PC-9 (cell line): ENCODE data around the gene KCTD16. TPM values are rescaled to one million over a fixed set of nuclear protein-coding genes. Genes with fewer than 3 reads are reported as not detected.
A peak's percentile ranks its signal among the peaks of the same experiment; 100 is the strongest.

Source experiments
- BruUV-seq: library from RNA; stranded (reverse); fragments of 400-500 nt; replicated peaks from 2 replicates; lab custom pipeline; 2021; lab: Mats Ljungman, UMichigan
- CTCF ChIA-PET: fragments of 300-600 bp; sonication (Branson Sonifier 250); formaldehyde crosslinking; loops from one replicate; lab custom pipeline; 2022; ENCODE audit warnings: antibody characterized with exemption; lab: Charles Lee
- POLR2A ChIA-PET: fragments of 300-600 bp; sonication (Branson Sonifier 250); formaldehyde crosslinking; loops from one replicate; lab custom pipeline; 2022; ENCODE audit warnings: antibody characterized with exemption; ENCODE audit not compliant: unreplicated experiment; lab: Charles Lee
- DNase-seq, 2 experiments: peaks; one replicate each; pipeline versions ENCODE4 v3.0.0 to v3.0.0-alpha.2; 2015 to 2022; ENCODE audit warnings: mixed read lengths in 1 of 2
- H2AFZ ChIP-seq: fragments of 200-600 bp; sonication (generic); 2 replicates; pipeline ENCODE4 v1.8.1; 2017; ENCODE audit warnings: antibody characterized with exemption
- H3F3A ChIP-seq: fragments of 200-600 bp; sonication (generic); 2 replicates; pipeline ENCODE4 v1.8.1; 2017; ENCODE audit warnings: antibody characterized with exemption, mild to moderate bottlenecking, low read depth; ENCODE audit not compliant: insufficient read depth
- H3K27ac ChIP-seq: fragments of 200-600 bp; sonication (generic); 2 replicates; pipeline ENCODE4 v1.6.1; 2016; ENCODE audit warnings: mixed run types
- H3K27me3 ChIP-seq: fragments of 200-600 bp; sonication (generic); 2 replicates; pipeline ENCODE4 v1.6.1; 2016; ENCODE audit warnings: low read depth, mixed run types; ENCODE audit not compliant: insufficient read depth
- H3K36me3 ChIP-seq: fragments of 200-600 bp; sonication (generic); 2 replicates; pipeline ENCODE4 v1.6.1; 2016; ENCODE audit warnings: low read depth, mixed run types
- H3K4me1 ChIP-seq: fragments of 200-600 bp; sonication (generic); replicated peaks from 2 replicates; pipeline ENCODE4 v1.6.1; 2016; ENCODE audit warnings: mixed run types; ENCODE audit not compliant: insufficient read depth
- H3K4me2 ChIP-seq: fragments of 200-600 bp; sonication (generic); 2 replicates; pipeline ENCODE4 v1.6.1; 2017; ENCODE audit warnings: mixed run types
- H3K4me3 ChIP-seq: fragments of 200-600 bp; sonication (generic); 2 replicates; pipeline ENCODE4 v1.6.1; 2016; ENCODE audit warnings: mixed run types
- H3K79me2 ChIP-seq: fragments of 200-600 bp; sonication (generic); 2 replicates; pipeline ENCODE4 v1.6.1; 2017; ENCODE audit warnings: low read depth, mixed run types
- H3K9me2 ChIP-seq: fragments of 200-600 bp; sonication (generic); 2 replicates; pipeline ENCODE4 v1.8.1; 2017; ENCODE audit warnings: mild to moderate bottlenecking; ENCODE audit not compliant: insufficient read depth
- H3K9me3 ChIP-seq: fragments of 200-600 bp; sonication (generic); 2 replicates; pipeline ENCODE4 v1.8.1; 2016; ENCODE audit warnings: low read depth; ENCODE audit not compliant: insufficient read depth
- H4K20me1 ChIP-seq: fragments of 200-600 bp; sonication (generic); 2 replicates; pipeline ENCODE4 v1.8.1; 2017; ENCODE audit not compliant: insufficient read depth
- EZH2 ChIP-seq: fragments of 200-600 bp; sonication (generic); IDR thresholded peaks from 2 replicates; pipeline ENCODE4 v1.8.0; 2017; ENCODE audit warnings: antibody characterized with exemption, low read depth
- intact Hi-C: fragments of 100-400 bp; cut with micrococcal nuclease; formaldehyde crosslinking; loops from one replicate; pipeline ENCODE4 v1.10.0; 2022; ENCODE audit not compliant: unreplicated experiment
- total RNA-seq: library from RNA; stranded (reverse); gene quantifications from 2 replicates; pipeline ENCODE4 v1.2.3, GENCODE V29; 2021
- TF ChIP-seq, protein P1 (sequence below): fragments of 200-600 bp; sonication (generic); conservative IDR thresholded peaks from 2 replicates; pipeline ENCODE4 v1.6.1; 2017; ENCODE audit warnings: mixed run types, antibody characterized with exemption, mild to moderate bottlenecking, moderate library complexity

The KCTD16 gene
- total RNA-seq, 1 experiment from 2014 or later, result 0.33 TPM

DNA sequence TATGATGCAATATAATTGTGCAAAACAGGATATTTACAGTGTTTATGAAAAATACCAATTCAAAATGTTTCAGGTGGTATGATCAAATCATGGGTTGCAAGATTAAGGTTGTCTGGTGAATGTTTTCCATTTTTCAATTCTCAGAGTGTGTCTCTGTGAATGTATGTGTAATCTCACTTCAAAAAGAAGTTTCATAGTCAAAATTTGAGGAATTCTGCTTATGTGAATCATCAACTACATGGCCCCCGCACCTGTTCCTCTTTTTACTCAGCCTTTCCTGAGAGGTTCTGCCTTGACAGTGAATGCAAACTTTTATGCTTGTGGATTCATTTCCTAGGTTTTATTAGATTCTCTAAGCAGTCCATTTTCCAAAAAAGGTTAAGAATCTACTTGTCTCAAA lies 32.1 kb downstream of the KCTD16 start:
- DNase-seq, result no peak
- Histone ChIP-seq H3K4me1 (peaks cover 14% of the 10 kb centered on the region), H3K4me2 (no peak overlapping the region), H3K36me3 (no peaks in the 10 kb centered on the region), H2AFZ (no peak overlapping the region), H3K9me2 (no peaks in the 10 kb centered on the region), H3K27me3 (peaks cover 31% of the 10 kb centered on the region), H4K20me1 (no peaks in the 10 kb centered on the region), H3K79me2 (no peaks in the 10 kb centered on the region), H3K4me3 (no peak overlapping the region), H3F3A (peaks cover 13% of the 10 kb centered on the region), H3K9me3 (no peaks in the 10 kb centered on the region), H3K27ac (no peak overlapping the region)
- ChIA-PET CTCF (no interaction called here), POLR2A (no interaction called here)
- intact Hi-C loops, result loop anchor here (1.0 to 10.0 kb wide), 6 partner anchors 1032 to 1928 kb away; no protein-coding TSS in a partner anchor
- no TSS peak for BruUV-seq
- TF ChIP-seq EZH2, result no peak
- TF ChIP-seq, protein P1, sequence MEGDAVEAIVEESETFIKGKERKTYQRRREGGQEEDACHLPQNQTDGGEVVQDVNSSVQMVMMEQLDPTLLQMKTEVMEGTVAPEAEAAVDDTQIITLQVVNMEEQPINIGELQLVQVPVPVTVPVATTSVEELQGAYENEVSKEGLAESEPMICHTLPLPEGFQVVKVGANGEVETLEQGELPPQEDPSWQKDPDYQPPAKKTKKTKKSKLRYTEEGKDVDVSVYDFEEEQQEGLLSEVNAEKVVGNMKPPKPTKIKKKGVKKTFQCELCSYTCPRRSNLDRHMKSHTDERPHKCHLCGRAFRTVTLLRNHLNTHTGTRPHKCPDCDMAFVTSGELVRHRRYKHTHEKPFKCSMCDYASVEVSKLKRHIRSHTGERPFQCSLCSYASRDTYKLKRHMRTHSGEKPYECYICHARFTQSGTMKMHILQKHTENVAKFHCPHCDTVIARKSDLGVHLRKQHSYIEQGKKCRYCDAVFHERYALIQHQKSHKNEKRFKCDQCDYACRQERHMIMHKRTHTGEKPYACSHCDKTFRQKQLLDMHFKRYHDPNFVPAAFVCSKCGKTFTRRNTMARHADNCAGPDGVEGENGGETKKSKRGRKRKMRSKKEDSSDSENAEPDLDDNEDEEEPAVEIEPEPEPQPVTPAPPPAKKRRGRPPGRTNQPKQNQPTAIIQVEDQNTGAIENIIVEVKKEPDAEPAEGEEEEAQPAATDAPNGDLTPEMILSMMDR, result no peak

DNA sequence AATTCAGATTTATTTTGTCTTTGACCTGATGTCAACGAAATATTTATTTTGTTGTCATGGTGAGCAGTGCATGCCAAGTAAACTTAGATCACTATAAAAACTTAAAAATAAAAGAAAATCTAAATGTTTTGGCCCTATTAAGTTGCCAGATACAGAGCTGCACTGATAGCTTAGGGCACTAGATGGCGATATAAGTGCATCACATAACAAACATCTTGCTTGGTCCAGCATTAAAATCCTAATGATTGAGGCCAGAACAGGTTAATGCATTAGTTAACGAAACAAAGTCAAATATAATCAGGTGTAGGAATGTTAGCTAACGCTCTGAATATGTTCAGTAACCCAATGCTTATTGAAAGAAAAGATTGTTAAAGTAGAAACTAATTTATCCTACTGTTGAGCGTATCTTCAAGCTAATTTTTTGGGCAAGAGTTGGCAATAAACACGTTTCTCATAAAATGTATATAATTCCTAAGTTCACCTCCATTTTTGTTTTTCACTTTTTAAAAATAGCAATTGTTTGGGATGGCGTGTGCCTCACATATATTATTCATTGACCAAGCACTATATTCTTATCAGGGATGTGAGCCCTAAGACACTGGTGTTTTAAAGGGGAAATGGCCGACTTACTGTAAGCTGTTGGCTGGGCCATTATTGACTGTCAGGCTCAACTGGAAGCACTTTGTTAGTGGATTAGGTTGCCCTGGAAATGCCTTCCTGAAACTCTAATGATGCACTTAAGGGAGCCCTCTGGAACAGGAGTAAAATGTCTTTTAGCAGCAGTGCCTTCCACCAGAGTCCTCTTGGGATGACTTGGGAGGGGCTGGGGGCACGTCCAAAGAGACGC lies 33.3 kb downstream of the KCTD16 start:
- intact Hi-C loops, result loop anchor here (1.0 to 10.0 kb wide), 7 partner anchors 1031 to 1927 kb away; no protein-coding TSS in a partner anchor

DNA sequence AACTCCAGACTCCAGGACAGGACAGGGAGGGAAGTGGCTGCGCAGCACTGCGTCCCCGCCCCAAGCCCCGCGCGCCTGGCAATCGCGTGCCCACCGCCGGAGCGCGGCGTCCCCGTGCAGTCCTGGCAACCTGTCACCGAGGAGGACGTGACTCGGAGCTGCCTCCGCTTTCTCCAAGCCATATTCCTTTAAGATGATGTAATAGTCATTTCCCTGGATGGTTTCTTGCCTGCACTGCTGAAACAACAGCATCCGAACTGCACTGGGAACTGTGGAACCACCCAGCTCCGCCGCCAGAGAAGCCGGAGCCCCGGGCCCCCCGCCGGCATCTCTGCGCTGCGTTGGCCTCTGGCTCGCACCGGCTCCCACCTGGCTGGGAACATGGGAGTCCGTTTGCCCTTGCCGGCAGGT lies 34.5 kb downstream of the KCTD16 start:
- peak in 1 of 2 experiments; percentile 7 for DNase-seq
- no peak overlapping the region for H3K27ac ChIP-seq
- no peak overlapping the region; the same call in 1 of the 2 replicates for H2AFZ ChIP-seq
- no peaks in the 10 kb centered on the region for H3K4me1 ChIP-seq
- no peaks in the 10 kb centered on the region for H3F3A ChIP-seq
- no peak overlapping the region; the same call in 1 of the 2 replicates for H3K4me3 ChIP-seq
- ChIA-PET POLR2A (no interaction called here), CTCF (no interaction called here)
- peaks cover 49% of the 10 kb centered on the region for H3K27me3 ChIP-seq
- TF ChIP-seq, protein P1, result no peak
- TF ChIP-seq EZH2, result no peak
- H3K9me2 ChIP-seq, result no peaks in the 10 kb centered on the region
- H3K79me2 ChIP-seq, result no peaks in the 10 kb centered on the region
- no peaks in the 10 kb centered on the region for H3K9me3 ChIP-seq
- no peaks in the 10 kb centered on the region for H4K20me1 ChIP-seq
- intact Hi-C loops, result loop anchor here (2.0 to 10.0 kb wide), 3 partner anchors 1030 to 1684 kb away; no protein-coding TSS in a partner anchor
- BruUV-seq, result no TSS peak
- peak overlapping the region; percentile 35 for H3K4me2 ChIP-seq
- H3K36me3 ChIP-seq, result no peaks in the 10 kb centered on the region

More for the DNA sequence above, 33.3 kb downstream of the KCTD16 start:
- H3K4me2 ChIP-seq, result no peak overlapping the region
- H3K27ac ChIP-seq, result no peak overlapping the region
- H3K4me3 ChIP-seq, result no peak overlapping the region
- H3F3A ChIP-seq, result 0 out of 2 replicates have a peak, but pooled peaks cover 2% of the 10 kb centered on the region
- peaks cover 3% of the 10 kb centered on the region for H3K4me1 ChIP-seq
- no peaks in the 10 kb centered on the region for H3K36me3 ChIP-seq
- no peaks in the 10 kb centered on the region for H4K20me1 ChIP-seq
- peak; percentile 27 to 42 for DNase-seq
- peaks cover 40% of the 10 kb centered on the region for H3K27me3 ChIP-seq
- CTCF ChIA-PET, result interaction anchor here (0.5 to 1.2 kb wide), 5 partner anchors 33 to 1844 kb away, joined by 3 to 5 read pairs (median 3); partner anchors contain the start of genes KCTD16, PRELID2 and YIPF5
- no peaks in the 10 kb centered on the region for H3K79me2 ChIP-seq
- POLR2A ChIA-PET, result interaction anchor here (0.5 kb wide), 1 partner anchor 1622 kb away, joined by 3 read pairs; no protein-coding TSS in a partner anchor
- BruUV-seq, result no TSS peak
- no peaks in the 10 kb centered on the region for H3K9me3 ChIP-seq
- H2AFZ ChIP-seq, result no peak overlapping the region
- H3K9me2 ChIP-seq, result no peaks in the 10 kb centered on the region
- TF ChIP-seq EZH2, result no peak
- TF ChIP-seq, protein P1, result peak; percentile 93
